A549 (cell line): ENCODE results near the gene FAR1. TPM values are rescaled to one million over a fixed set of nuclear protein-coding genes. Genes with fewer than 3 reads are reported as not detected.

ENCODE experiments used
- ATAC-seq, 2 experiments: fragments of 200-7000 bp in 1 of 2; fragments of >200 bp in 1 of 2; cut with Nextera tagmentation in 1 of 2; cut with Tn5 transposase in 1 of 2; 3 replicates each; pipeline versions ENCODE4 v1.8.0 to v1.9.1; 2018 to 2020; ENCODE audit warnings: mild to moderate bottlenecking in 1 of 2, moderate library complexity in 1 of 2
- CTCF ChIA-PET: fragments of 300-600 bp; sonication (Branson Sonifier 250); formaldehyde crosslinking; extraction: SDS; loops from one replicate; lab custom pipeline; 2021; ENCODE audit warnings: antibody characterized with exemption, inconsistent platforms; lab: Yijun Ruan, JAX
- POLR2A ChIA-PET: fragments of 350-600 bp; formaldehyde crosslinking; extraction: SDS; loops from one replicate; lab custom pipeline; 2021; ENCODE audit warnings: antibody characterized with exemption, inconsistent platforms; lab: Yijun Ruan, JAX
- DNase-seq, 2 experiments: peaks; one replicate each; pipeline versions ENCODE4 v3.0.0 to v3.0.0-alpha.2; 2011 to 2016; ENCODE audit warnings: low read depth in 1 of 2, low spot score in 1 of 2
- FAIRE-seq: peaks from 2 replicates; lab custom pipeline; 2011; peaks lifted over from hg19 to GRCh38; lab: Jason Lieb, UNC
- H3K27ac ChIP-seq, 2 experiments: fragments of >200 bp; sonication (Bioruptor Twin); formaldehyde crosslinking; 3 replicates each; pipeline ENCODE4 v1.5.1; 2016 to 2017
- H3K4me1 ChIP-seq: fragments of >200 bp; sonication (Bioruptor Twin); formaldehyde crosslinking; 3 replicates; pipeline ENCODE4 v1.6.1; 2016
- H3K4me2 ChIP-seq: fragments of >200 bp; sonication (Bioruptor Twin); formaldehyde crosslinking; 3 replicates; pipeline ENCODE4 v1.6.1; 2016
- H3K4me3 ChIP-seq: fragments of >200 bp; sonication (Bioruptor Twin); formaldehyde crosslinking; 3 replicates; pipeline ENCODE4 v1.5.1; 2016
- H3K9me3 ChIP-seq: fragments of >200 bp; sonication (Bioruptor Twin); formaldehyde crosslinking; 3 replicates; pipeline ENCODE4 v1.6.1; 2016
- BHLHE40 ChIP-seq: IDR thresholded peaks from 2 replicates; pipeline ENCODE4 v1.6.1; 2012; ENCODE audit warnings: low read depth, low read length, inconsistent platforms
- CBX2 ChIP-seq: fragments of 200-600 bp; sonication (generic); IDR thresholded peaks from 2 replicates; pipeline ENCODE4 v1.6.1; 2016; ENCODE audit warnings: low read depth, mild to moderate bottlenecking, borderline replicate concordance
- CEBPB ChIP-seq, 2 experiments: fragments of >200 bp in 1 of 2; sonication (Bioruptor Twin) in 1 of 2; formaldehyde crosslinking in 1 of 2; IDR thresholded peaks; 2 replicates each; pipeline ENCODE4 v1.6.1; 2012 to 2016
- EHF ChIP-seq: fragments of 250-450 bp; sonication (Bioruptor Pico); IDR thresholded peaks from 2 replicates; pipeline ENCODE4 v1.5.0; 2020; ENCODE audit warnings: mild to moderate bottlenecking
- FOSB ChIP-seq: fragments of 250-450 bp; sonication (Bioruptor Pico); IDR thresholded peaks from 2 replicates; pipeline ENCODE4 v1.5.0; 2020; ENCODE audit warnings: mild to moderate bottlenecking, moderate library complexity
- FOXS1 ChIP-seq: fragments of 250-450 bp; sonication (Bioruptor Pico); IDR thresholded peaks from 2 replicates; pipeline ENCODE4 v1.5.0; 2020; ENCODE audit warnings: mild to moderate bottlenecking, moderate library complexity
- HOXB13 ChIP-seq: fragments of 250-450 bp; sonication (Bioruptor Pico); IDR thresholded peaks from 2 replicates; pipeline ENCODE4 v1.5.0; 2020; ENCODE audit warnings: low read depth, mild to moderate bottlenecking, moderate library complexity
- HOXB5 ChIP-seq: fragments of 250-450 bp; sonication (Bioruptor Pico); IDR thresholded peaks from 2 replicates; pipeline ENCODE4 v1.5.0; 2020; ENCODE audit warnings: mild to moderate bottlenecking, moderate library complexity
- KDM1A ChIP-seq: fragments of 200-600 bp; sonication (generic); IDR thresholded peaks from 2 replicates; pipeline ENCODE4 v1.6.1; 2016; ENCODE audit warnings: low read depth, mild to moderate bottlenecking
- MAFK ChIP-seq: fragments of 450-650 bp; IDR thresholded peaks from 2 replicates; pipeline ENCODE4 v1.6.1; 2014; ENCODE audit not compliant: partially characterized antibody
- MYC ChIP-seq: IDR thresholded peaks from 2 replicates; pipeline ENCODE4 v1.6.1; 2012; ENCODE audit warnings: mild to moderate bottlenecking, inconsistent platforms, low read length, improper control_type of control experiment, borderline replicate concordance
- NFE2L2 ChIP-seq: fragments of 150-350 bp; conservative IDR thresholded peaks from 2 replicates; pipeline ENCODE4 v1.6.1; 2014; ENCODE audit warnings: low read length
- NR3C1 ChIP-seq: fragments of >200 bp; sonication (Bioruptor Twin); formaldehyde crosslinking; IDR thresholded peaks from 3 replicates; pipeline ENCODE4 v1.6.1; 2017
- PHF8 ChIP-seq: fragments of 200-600 bp; sonication (generic); IDR thresholded peaks from 2 replicates; pipeline ENCODE4 v1.6.1; 2016; ENCODE audit warnings: low read depth, mild to moderate bottlenecking, antibody characterized with exemption, moderate library complexity, borderline replicate concordance
- POLR2A ChIP-seq: IDR thresholded peaks from 2 replicates; pipeline ENCODE4 v1.6.1; 2012; ENCODE audit warnings: mild to moderate bottlenecking, low read length
- RARB ChIP-seq: fragments of 250-450 bp; sonication (Bioruptor Pico); IDR thresholded peaks from 2 replicates; pipeline ENCODE4 v1.8.0; 2021; ENCODE audit warnings: mild to moderate bottlenecking, moderate library complexity
- RNF2 ChIP-seq: fragments of 200-600 bp; sonication (generic); IDR thresholded peaks from 2 replicates; pipeline ENCODE4 v1.6.1; 2016; ENCODE audit warnings: low read depth, mild to moderate bottlenecking, antibody characterized with exemption, moderate library complexity, borderline replicate concordance
- SREBF2 ChIP-seq: fragments of 450-650 bp; IDR thresholded peaks from 2 replicates; pipeline ENCODE4 v1.6.1; 2014; ENCODE audit warnings: mild to moderate bottlenecking, moderate library complexity
- ZC3H11A ChIP-seq: fragments of 450-650 bp; IDR thresholded peaks from 2 replicates; pipeline ENCODE4 v1.6.1; 2014; ENCODE audit warnings: antibody characterized with exemption, mild to moderate bottlenecking
- ZSCAN20 ChIP-seq: fragments of 250-450 bp; sonication (Bioruptor Pico); IDR thresholded peaks from 2 replicates; pipeline ENCODE4 v1.8.0; 2022; ENCODE audit warnings: mild to moderate bottlenecking, moderate library complexity
- WGBS: methylation state at CpG from one replicate; pipeline ENCODE4 v1.1.6; 2017; ENCODE audit errors: missing lambda C conversion rate; 5-methylcytosine and 5-hydroxymethylcytosine counted together
- polyA plus RNA-seq, 4 experiments: library from polyadenylated mRNA; depleted of rRNA in 3 of 4; stranded (reverse); fragments of >200 nt; fragmentation: RNase III in 1 of 4; extraction: RNeasy Plus Mini Kit Qiagen cat#74134 plus additional on column Dnase treatment in 1 of 4; gene quantifications; 2 replicates in 3 of 4; 3 replicates in 1 of 4; pipeline ENCODE4 v1.2.3, GENCODE V29; 2011 to 2017
- TF ChIP-seq, protein P1 (sequence below): fragments of 150-350 bp; IDR thresholded peaks from 2 replicates; pipeline ENCODE4 v1.6.1; 2014; ENCODE audit warnings: low read depth, mild to moderate bottlenecking, low read length
- TF ChIP-seq, protein P2 (sequence below): fragments of >200 bp; sonication (Bioruptor Twin); formaldehyde crosslinking; IDR thresholded peaks from 3 replicates; pipeline ENCODE4 v1.5.1; 2016
- TF ChIP-seq, protein P3 (sequence below): fragments of 250-450 bp; sonication (Bioruptor Pico); IDR thresholded peaks from 2 replicates; pipeline ENCODE4 v1.5.0; 2021; ENCODE audit warnings: mild to moderate bottlenecking, moderate library complexity, borderline replicate concordance

FAR1 gene
- polyA plus RNA-seq, 2 of the 4 experiments (the other 2 are of a cell fraction), result 41.8 to 119 TPM

DNA sequence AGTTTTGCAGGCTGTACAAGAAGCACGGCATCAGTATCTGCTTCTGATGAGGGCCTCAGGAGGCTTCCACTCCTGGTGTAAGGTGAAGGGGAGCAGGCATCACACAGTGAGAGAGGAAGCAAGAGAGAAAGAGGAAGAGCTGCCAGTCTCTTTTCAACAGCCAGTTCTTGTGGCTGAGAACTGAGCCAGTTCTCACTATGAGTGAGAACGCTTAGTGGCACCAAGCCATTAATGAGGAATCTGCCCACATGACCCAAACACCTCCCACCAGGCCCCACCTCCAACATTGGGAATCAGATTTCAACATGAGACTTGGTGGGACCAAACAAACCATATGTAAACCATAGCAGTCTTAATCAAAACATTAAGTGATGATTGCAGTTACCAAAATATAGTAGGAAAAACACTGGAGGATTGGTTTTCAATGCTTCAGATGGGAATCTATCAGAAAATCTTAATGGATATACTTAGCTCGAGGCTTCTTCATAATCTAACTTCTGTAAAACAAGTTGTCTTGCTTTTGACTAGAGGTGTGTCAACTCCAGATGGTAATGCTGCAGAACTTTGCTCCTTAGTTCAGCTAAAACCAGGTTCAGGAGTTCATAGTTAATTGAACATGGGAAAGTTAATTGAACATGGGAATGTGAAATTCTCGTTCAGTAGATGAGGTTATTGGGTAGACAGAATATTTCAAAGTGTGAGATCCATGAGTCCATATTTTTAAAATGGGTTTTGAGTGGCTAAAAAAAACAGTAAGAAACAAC, 12.2 kb downstream of the FAR1 start:
- DNase-seq, result no peak
- POLR2A ChIA-PET, result no interaction called here
- no peak for TF ChIP-seq MYC
- no peak for TF ChIP-seq BHLHE40
- TF ChIP-seq CBX2, result no peak
- no peak for TF ChIP-seq HOXB13 (CRISPR knock-in tag)
- TF ChIP-seq, protein P1, sequence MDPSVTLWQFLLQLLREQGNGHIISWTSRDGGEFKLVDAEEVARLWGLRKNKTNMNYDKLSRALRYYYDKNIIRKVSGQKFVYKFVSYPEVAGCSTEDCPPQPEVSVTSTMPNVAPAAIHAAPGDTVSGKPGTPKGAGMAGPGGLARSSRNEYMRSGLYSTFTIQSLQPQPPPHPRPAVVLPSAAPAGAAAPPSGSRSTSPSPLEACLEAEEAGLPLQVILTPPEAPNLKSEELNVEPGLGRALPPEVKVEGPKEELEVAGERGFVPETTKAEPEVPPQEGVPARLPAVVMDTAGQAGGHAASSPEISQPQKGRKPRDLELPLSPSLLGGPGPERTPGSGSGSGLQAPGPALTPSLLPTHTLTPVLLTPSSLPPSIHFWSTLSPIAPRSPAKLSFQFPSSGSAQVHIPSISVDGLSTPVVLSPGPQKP, result no peak
- no peak for TF ChIP-seq HOXB5 (CRISPR knock-in tag)
- no peak for TF ChIP-seq MAFK
- no peak for TF ChIP-seq PHF8
- TF ChIP-seq EHF (CRISPR knock-in tag), result no peak
- no peak for TF ChIP-seq NR3C1
- TF ChIP-seq, all 56 proteins: peak for 0
- FAIRE-seq, result no peak
- H3K27ac ChIP-seq, result no peak overlapping the region
- H3K4me2 ChIP-seq, result no peak overlapping the region
- no peak overlapping the region for H3K4me3 ChIP-seq
- H3K9me3 ChIP-seq, result no peaks in the 10 kb centered on the region
- WGBS, result 90% methylated on average over 4 of the region's 4 CpGs
- peaks cover 22% of the 10 kb centered on the region for H3K4me1 ChIP-seq
- ATAC-seq, result no peak
- CTCF ChIA-PET, result interaction anchor here (0.9 to 1.5 kb wide), 3 partner anchors 13 to 194 kb away, joined by 3 to 4 read pairs (median 3); no protein-coding TSS in a partner anchor

DNA sequence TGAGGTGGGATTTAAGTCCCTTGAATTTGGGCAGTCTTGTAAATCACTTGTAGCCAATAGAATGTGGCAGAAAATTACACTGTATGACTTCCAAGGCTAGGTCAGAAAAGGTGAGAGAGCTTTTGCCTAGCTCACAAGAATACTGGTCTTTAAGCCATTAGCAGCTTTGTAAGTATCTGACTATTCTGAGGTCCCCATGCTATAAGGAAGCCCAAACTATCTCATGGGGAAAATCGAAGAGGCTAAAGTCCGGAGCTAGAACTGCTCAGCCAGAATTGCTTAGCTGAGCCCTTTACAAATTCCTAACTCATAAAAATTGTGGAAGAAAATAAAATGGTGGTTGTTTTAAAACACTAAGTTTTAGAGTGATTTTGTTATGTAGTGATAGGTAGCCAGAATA, 13.0 kb downstream of the FAR1 start:
- POLR2A ChIA-PET, result no interaction called here
- no peak for FAIRE-seq
- H3K4me3 ChIP-seq, result no peak overlapping the region
- H3K27ac ChIP-seq, result no peak overlapping the region
- TF ChIP-seq, protein P2, sequence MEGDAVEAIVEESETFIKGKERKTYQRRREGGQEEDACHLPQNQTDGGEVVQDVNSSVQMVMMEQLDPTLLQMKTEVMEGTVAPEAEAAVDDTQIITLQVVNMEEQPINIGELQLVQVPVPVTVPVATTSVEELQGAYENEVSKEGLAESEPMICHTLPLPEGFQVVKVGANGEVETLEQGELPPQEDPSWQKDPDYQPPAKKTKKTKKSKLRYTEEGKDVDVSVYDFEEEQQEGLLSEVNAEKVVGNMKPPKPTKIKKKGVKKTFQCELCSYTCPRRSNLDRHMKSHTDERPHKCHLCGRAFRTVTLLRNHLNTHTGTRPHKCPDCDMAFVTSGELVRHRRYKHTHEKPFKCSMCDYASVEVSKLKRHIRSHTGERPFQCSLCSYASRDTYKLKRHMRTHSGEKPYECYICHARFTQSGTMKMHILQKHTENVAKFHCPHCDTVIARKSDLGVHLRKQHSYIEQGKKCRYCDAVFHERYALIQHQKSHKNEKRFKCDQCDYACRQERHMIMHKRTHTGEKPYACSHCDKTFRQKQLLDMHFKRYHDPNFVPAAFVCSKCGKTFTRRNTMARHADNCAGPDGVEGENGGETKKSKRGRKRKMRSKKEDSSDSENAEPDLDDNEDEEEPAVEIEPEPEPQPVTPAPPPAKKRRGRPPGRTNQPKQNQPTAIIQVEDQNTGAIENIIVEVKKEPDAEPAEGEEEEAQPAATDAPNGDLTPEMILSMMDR, result no peak
- TF ChIP-seq MYC (no peak), FOXS1 (CRISPR knock-in tag) (no peak), MAFK (no peak), ZSCAN20 (no peak), RNF2 (no peak), HOXB5 (CRISPR knock-in tag) (no peak), NFE2L2 (no peak), SREBF2 (no peak), CEBPB (IDR thresholded peaks at IDR 0.05) (no peak), RARB (CRISPR knock-in tag) (no peak), KDM1A (no peak), POLR2A (no peak), FOSB (CRISPR knock-in tag) (no peak), ZC3H11A (no peak)
- TF ChIP-seq, protein P3, sequence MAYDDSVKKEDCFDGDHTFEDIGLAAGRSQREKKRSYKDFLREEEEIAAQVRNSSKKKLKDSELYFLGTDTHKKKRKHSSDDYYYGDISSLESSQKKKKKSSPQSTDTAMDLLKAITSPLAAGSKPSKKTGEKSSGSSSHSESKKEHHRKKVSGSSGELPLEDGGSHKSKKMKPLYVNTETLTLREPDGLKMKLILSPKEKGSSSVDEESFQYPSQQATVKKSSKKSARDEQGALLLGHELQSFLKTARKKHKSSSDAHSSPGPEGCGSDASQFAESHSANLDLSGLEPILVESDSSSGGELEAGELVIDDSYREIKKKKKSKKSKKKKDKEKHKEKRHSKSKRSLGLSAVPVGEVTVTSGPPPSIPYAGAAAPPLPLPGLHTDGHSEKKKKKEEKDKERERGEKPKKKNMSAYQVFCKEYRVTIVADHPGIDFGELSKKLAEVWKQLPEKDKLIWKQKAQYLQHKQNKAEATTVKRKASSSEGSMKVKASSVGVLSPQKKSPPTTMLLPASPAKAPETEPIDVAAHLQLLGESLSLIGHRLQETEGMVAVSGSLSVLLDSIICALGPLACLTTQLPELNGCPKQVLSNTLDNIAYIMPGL (CRISPR knock-in tag), result no peak
- TF ChIP-seq, protein P1, result no peak
- TF ChIP-seq, all 56 proteins: peak for 0
- WGBS, result 94% methylated on average over 2 of the region's 2 CpGs
- CTCF ChIA-PET, result interaction anchor here (0.9 to 1.5 kb wide), 3 partner anchors 14 to 195 kb away, joined by 3 to 4 read pairs (median 3); no protein-coding TSS in a partner anchor
- H3K9me3 ChIP-seq, result no peaks in the 10 kb centered on the region
- no peak overlapping the region for H3K4me2 ChIP-seq
- no peak for ATAC-seq
- no peak for DNase-seq
- H3K4me1 ChIP-seq, result peaks cover 14% of the 10 kb centered on the region
